ENCODE measurements around the gene DPH3. TPM values are rescaled to one million over a fixed set of nuclear protein-coding genes. Genes with fewer than 3 reads are reported as not detected.
A peak's percentile ranks its signal among the peaks of the same experiment; 100 is the strongest.

DPH3 gene
- total and polyA plus RNA-seq, 10 of the 15 experiments (the other 5 are each of a cell fraction or from before 2014, with no cell fraction given), result 10.8 to 71.8 (median 23.4) TPM

DNA sequence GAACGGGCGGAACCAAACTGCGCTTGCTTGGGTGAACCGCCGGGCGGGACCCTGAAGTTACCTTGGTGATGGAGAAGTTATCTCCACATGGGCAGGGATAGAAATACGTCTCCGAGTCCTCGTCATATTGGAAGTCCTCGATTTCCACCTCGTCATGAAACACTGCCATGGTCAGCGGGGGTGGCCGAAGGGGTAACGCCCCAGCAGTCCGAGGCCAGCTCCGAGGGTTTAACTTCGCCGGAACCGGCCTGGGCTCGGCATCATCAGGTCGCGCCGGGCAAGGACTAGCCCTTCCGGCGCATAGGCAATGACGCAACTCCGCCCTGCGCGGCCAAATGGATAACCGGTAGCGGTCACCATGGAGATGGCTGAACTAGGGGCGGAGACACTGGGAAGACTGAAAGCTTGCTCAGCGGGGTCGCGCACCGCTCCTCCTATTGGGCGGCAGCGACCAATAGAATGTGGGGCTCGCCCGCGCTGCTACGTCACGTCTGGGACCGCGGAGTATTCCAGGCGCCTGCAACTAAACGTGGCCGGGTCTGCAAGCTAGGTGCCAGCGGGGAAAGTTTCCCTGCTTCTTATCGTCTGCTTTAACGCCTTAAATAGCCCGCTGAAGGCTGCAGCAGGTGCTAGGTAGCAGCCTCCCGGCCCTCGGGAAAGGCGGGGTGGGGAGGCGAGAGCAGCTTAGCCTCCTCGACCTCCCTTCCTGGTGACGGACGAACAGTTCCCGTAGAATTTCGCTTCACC is at the start of gene DPH3, which contains the start of gene OXNAD1 (continued):
- TF ChIP-seq CREB1 (IDR thresholded peaks at IDR 0.05; ENCODE audit: low read depth) (peak; percentile 100), LARP7 (IDR thresholded peaks at IDR 0.05) (peak; percentile 41; the same call in 1 of the 2 replicates), HDAC6 (IDR thresholded peaks at IDR 0.05; ENCODE audit: unreplicated experiment) (no peak), IRF4 (IDR thresholded peaks at IDR 0.05; ENCODE audit: low read depth, low read length) (no peak), RBBP5 (conservative IDR thresholded peaks at IDR 0.05) (no peak; the same call in 1 of the 2 replicates), RFX5 (IDR thresholded peaks at IDR 0.05; ENCODE audit: low read depth, low read length) (peak; percentile 92), MEF2B (IDR thresholded peaks at IDR 0.05; ENCODE audit: partially characterized antibody, poor library complexity, severe bottlenecking) (no peak), ZBED1 (IDR thresholded peaks at IDR 0.05; ENCODE audit: borderline replicate concordance) (no peak), ZNF24 (IDR thresholded peaks at IDR 0.05) (no peak), PAX5 (IDR thresholded peaks at IDR 0.05; ENCODE audit: borderline replicate concordance, low read depth, low read length) (peak; percentile 75), RAD21 (IDR thresholded peaks at IDR 0.05; ENCODE audit: insufficient read depth, low read depth, low read length) (no peak), ETV6 (conservative IDR thresholded peaks at IDR 0.05 in 1 of 2, IDR thresholded peaks at IDR 0.05 in 1 of 2; ENCODE audit: borderline replicate concordance in 1 of 2, low read depth in 1 of 2) (no peak), MTA3 (IDR thresholded peaks at IDR 0.05; ENCODE audit: borderline replicate concordance, low read length) (no peak)
- TF ChIP-seq, protein P1, sequence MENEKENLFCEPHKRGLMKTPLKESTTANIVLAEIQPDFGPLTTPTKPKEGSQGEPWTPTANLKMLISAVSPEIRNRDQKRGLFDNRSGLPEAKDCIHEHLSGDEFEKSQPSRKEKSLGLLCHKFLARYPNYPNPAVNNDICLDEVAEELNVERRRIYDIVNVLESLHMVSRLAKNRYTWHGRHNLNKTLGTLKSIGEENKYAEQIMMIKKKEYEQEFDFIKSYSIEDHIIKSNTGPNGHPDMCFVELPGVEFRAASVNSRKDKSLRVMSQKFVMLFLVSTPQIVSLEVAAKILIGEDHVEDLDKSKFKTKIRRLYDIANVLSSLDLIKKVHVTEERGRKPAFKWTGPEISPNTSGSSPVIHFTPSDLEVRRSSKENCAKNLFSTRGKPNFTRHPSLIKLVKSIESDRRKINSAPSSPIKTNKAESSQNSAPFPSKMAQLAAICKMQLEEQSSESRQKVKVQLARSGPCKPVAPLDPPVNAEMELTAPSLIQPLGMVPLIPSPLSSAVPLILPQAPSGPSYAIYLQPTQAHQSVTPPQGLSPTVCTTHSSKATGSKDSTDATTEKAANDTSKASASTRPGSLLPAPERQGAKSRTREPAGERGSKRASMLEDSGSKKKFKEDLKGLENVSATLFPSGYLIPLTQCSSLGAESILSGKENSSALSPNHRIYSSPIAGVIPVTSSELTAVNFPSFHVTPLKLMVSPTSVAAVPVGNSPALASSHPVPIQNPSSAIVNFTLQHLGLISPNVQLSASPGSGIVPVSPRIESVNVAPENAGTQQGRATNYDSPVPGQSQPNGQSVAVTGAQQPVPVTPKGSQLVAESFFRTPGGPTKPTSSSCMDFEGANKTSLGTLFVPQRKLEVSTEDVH (IDR thresholded peaks at IDR 0.05; ENCODE audit: low read depth, partially characterized antibody), result peak; percentile 95
- TF ChIP-seq, protein P2, sequence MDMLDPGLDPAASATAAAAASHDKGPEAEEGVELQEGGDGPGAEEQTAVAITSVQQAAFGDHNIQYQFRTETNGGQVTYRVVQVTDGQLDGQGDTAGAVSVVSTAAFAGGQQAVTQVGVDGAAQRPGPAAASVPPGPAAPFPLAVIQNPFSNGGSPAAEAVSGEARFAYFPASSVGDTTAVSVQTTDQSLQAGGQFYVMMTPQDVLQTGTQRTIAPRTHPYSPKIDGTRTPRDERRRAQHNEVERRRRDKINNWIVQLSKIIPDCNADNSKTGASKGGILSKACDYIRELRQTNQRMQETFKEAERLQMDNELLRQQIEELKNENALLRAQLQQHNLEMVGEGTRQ (IDR thresholded peaks at IDR 0.05; ENCODE audit: borderline replicate concordance, low read depth, low read length), result no peak
- TF ChIP-seq, protein P3, sequence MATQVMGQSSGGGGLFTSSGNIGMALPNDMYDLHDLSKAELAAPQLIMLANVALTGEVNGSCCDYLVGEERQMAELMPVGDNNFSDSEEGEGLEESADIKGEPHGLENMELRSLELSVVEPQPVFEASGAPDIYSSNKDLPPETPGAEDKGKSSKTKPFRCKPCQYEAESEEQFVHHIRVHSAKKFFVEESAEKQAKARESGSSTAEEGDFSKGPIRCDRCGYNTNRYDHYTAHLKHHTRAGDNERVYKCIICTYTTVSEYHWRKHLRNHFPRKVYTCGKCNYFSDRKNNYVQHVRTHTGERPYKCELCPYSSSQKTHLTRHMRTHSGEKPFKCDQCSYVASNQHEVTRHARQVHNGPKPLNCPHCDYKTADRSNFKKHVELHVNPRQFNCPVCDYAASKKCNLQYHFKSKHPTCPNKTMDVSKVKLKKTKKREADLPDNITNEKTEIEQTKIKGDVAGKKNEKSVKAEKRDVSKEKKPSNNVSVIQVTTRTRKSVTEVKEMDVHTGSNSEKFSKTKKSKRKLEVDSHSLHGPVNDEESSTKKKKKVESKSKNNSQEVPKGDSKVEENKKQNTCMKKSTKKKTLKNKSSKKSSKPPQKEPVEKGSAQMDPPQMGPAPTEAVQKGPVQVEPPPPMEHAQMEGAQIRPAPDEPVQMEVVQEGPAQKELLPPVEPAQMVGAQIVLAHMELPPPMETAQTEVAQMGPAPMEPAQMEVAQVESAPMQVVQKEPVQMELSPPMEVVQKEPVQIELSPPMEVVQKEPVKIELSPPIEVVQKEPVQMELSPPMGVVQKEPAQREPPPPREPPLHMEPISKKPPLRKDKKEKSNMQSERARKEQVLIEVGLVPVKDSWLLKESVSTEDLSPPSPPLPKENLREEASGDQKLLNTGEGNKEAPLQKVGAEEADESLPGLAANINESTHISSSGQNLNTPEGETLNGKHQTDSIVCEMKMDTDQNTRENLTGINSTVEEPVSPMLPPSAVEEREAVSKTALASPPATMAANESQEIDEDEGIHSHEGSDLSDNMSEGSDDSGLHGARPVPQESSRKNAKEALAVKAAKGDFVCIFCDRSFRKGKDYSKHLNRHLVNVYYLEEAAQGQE (IDR thresholded peaks at IDR 0.05; ENCODE audit: low read depth, low read length), result no peak
- TF ChIP-seq, protein P4, sequence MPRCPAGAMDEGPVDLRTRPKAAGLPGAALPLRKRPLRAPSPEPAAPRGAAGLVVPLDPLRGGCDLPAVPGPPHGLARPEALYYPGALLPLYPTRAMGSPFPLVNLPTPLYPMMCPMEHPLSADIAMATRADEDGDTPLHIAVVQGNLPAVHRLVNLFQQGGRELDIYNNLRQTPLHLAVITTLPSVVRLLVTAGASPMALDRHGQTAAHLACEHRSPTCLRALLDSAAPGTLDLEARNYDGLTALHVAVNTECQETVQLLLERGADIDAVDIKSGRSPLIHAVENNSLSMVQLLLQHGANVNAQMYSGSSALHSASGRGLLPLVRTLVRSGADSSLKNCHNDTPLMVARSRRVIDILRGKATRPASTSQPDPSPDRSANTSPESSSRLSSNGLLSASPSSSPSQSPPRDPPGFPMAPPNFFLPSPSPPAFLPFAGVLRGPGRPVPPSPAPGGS (IDR thresholded peaks at IDR 0.05; ENCODE audit: borderline replicate concordance, insufficient read depth, low read depth, low read length, poor library complexity, severe bottlenecking), result no peak
- TF ChIP-seq, protein P5, sequence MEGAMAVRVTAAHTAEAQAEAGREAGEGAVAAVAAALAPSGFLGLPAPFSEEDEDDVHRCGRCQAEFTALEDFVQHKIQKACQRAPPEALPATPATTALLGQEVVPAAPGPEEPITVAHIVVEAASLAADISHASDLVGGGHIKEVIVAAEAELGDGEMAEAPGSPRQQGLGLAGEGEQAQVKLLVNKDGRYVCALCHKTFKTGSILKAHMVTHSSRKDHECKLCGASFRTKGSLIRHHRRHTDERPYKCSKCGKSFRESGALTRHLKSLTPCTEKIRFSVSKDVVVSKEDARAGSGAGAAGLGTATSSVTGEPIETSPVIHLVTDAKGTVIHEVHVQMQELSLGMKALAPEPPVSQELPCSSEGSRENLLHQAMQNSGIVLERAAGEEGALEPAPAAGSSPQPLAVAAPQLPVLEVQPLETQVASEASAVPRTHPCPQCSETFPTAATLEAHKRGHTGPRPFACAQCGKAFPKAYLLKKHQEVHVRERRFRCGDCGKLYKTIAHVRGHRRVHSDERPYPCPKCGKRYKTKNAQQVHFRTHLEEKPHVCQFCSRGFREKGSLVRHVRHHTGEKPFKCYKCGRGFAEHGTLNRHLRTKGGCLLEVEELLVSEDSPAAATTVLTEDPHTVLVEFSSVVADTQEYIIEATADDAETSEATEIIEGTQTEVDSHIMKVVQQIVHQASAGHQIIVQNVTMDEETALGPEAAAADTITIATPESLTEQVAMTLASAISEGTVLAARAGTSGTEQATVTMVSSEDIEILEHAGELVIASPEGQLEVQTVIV (IDR thresholded peaks at IDR 0.05; ENCODE audit: borderline replicate concordance, partially characterized antibody), result peak; percentile 70

Data from GM12878 (cell line).